Measurements from ENCODE around the gene MBD1. TPM values are rescaled to one million over a fixed set of nuclear protein-coding genes. Genes with fewer than 3 reads are reported as not detected.

The MBD1 gene
- total and polyA plus RNA-seq, 2 of the 13 experiments (the other 11 are each of a cell fraction or from before 2014, with no cell fraction given) = 25.5 to 28.6 TPM

DNA sequence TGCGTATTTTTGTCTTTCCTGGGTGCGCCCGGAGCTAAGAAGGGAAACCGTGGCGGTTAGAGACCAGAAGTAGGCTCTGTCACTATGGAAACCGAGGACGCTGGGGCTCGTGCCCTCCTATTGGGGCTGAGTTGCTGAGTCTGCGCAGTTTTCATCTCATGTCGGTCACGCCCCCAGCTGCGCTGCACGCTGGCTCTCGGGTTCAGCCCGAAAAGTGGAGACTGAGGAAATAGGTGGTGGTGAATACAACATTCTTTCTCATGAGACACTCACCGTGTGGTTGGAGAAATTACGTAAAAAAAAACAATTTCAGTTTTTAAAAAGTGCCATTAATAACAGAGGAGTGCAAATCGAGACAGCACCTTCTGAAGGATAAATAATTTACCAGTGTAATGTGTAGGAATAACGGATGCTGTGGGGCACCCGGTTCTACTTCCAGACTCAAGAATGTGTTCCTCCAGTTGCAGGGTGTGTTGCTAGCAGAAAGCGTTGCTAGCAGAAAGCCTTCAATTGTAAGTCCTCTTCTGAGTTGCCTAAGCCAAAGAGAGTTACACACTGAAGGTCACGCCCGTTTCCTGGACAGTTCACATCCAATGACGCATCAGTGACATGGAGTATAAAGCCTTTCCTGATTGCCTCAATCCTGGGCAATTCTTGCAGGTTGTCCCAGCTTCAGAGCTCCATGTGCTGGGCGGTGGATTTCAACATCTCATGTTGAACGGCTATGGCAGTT is 26.6 kb upstream of the MBD1 start (continued):
- TF ChIP-seq, protein P1, sequence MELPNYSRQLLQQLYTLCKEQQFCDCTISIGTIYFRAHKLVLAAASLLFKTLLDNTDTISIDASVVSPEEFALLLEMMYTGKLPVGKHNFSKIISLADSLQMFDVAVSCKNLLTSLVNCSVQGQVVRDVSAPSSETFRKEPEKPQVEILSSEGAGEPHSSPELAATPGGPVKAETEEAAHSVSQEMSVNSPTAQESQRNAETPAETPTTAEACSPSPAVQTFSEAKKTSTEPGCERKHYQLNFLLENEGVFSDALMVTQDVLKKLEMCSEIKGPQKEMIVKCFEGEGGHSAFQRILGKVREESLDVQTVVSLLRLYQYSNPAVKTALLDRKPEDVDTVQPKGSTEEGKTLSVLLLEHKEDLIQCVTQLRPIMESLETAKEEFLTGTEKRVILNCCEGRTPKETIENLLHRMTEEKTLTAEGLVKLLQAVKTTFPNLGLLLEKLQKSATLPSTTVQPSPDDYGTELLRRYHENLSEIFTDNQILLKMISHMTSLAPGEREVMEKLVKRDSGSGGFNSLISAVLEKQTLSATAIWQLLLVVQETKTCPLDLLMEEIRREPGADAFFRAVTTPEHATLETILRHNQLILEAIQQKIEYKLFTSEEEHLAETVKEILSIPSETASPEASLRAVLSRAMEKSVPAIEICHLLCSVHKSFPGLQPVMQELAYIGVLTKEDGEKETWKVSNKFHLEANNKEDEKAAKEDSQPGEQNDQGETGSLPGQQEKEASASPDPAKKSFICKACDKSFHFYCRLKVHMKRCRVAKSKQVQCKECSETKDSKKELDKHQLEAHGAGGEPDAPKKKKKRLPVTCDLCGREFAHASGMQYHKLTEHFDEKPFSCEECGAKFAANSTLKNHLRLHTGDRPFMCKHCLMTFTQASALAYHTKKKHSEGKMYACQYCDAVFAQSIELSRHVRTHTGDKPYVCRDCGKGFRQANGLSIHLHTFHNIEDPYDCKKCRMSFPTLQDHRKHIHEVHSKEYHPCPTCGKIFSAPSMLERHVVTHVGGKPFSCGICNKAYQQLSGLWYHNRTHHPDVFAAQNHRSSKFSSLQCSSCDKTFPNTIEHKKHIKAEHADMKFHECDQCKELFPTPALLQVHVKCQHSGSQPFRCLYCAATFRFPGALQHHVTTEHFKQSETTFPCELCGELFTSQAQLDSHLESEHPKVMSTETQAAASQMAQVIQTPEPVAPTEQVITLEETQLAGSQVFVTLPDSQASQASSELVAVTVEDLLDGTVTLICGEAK (IDR thresholded peaks at IDR 0.05) = no peak
- TF ChIP-seq, protein P1 (CRISPR knock-in tag; IDR thresholded peaks at IDR 0.05) = no peak
- TF ChIP-seq ZBTB8A (CRISPR knock-in tag; IDR thresholded peaks at IDR 0.05; ENCODE audit: borderline replicate concordance, low read depth) (no peak), NFYC (CRISPR knock-in tag; IDR thresholded peaks at IDR 0.05) (0 out of 2 replicates have a peak, but pooled peaks have one; percentile 44), CEBPG (CRISPR knock-in tag; IDR thresholded peaks at IDR 0.05) (peak; percentile 85)

Measured in HepG2 (cell line).